Transverse colon (tissue), 4 donors: Measurements from ENCODE around the gene PSAT1. TPM values are rescaled to one million over a fixed set of nuclear protein-coding genes. Genes with fewer than 3 reads are reported as not detected.
A peak's percentile ranks its signal among the peaks of the same experiment; 100 is the strongest.

ENCODE experiments used
- DNase-seq: peaks from one replicate; pipeline ENCODE4 v3.0.0-alpha.2; 2019
- H3K27ac ChIP-seq, 4 donors: fragments of 200-600 bp; sonication (generic); 2 replicates each; pipeline ENCODE4 v1.5.1; 2016 to 2018; ENCODE audit warnings: inconsistent platforms in 4 of 4
- H3K27me3 ChIP-seq: fragments of 200-600 bp; sonication (generic); 2 replicates; pipeline ENCODE4 v1.5.1; 2017; ENCODE audit warnings: inconsistent platforms
- H3K36me3 ChIP-seq, 4 donors: fragments of 200-600 bp; sonication (generic); 2 replicates each; pipeline ENCODE4 v1.5.1; 2017 to 2019; ENCODE audit warnings: inconsistent platforms in 4 of 4
- H3K4me1 ChIP-seq, 4 donors: fragments of 200-600 bp; sonication (generic); 2 replicates each; pipeline ENCODE4 v1.5.1; 2017 to 2020; ENCODE audit warnings: inconsistent platforms in 4 of 4
- H3K4me3 ChIP-seq, 4 donors: fragments of 200-600 bp; sonication (generic); 1 replicate in 1 of 4; 2 replicates in 3 of 4; pipeline versions ENCODE4 v1.5.1 to v1.6.1; 2017 to 2019; ENCODE audit warnings: inconsistent platforms in 4 of 4
- H3K9me3 ChIP-seq, 2 donors: fragments of 200-600 bp; sonication (generic); 2 replicates each; pipeline ENCODE4 v1.5.1; 2017 to 2019; ENCODE audit warnings: inconsistent platforms in 2 of 2
- EP300 ChIP-seq: sonication (generic); formaldehyde crosslinking; IDR thresholded peaks from one replicate; pipeline ENCODE4 v1.6.1; 2017; ENCODE audit warnings: antibody characterized with exemption, low read depth
- POLR2A ChIP-seq: fragments of 450-650 bp; IDR thresholded peaks from one replicate; pipeline ENCODE4 v1.6.1; 2016; ENCODE audit warnings: antibody characterized with exemption, mild to moderate bottlenecking, moderate library complexity
- POLR2AphosphoS5 ChIP-seq, 3 donors: sonication (generic); formaldehyde crosslinking; IDR thresholded peaks; one replicate each; pipeline ENCODE4 v1.6.1; 2016; ENCODE audit warnings: antibody characterized with exemption in 3 of 3
- WGBS, 2 donors: methylation state at CpG; one replicate each; pipeline ENCODE4 v1.1.5; 2018; ENCODE audit warnings: low coverage in 1 of 2; 5-methylcytosine and 5-hydroxymethylcytosine counted together
- in situ Hi-C, 4 donors: fragments of 200-750 bp; cut with MboI; loops; one replicate each; pipeline versions ENCODE4 v1.15.0 to v1.15.1; 2017; ENCODE audit warnings: low sequenced_read_pairs in 3 of 4, low pct_ligation_motif_present in 1 of 4, low pct_unique_long_range_greater_than_20kb in 1 of 4
- intact Hi-C: fragments of 100-400 bp; cut with DNase I; formaldehyde crosslinking; loops from one replicate; pipeline ENCODE4 v1.15.1; 2023; ENCODE audit warnings: low total_unique reads
- total RNA-seq, 4 donors: library from RNA; depleted of rRNA; stranded (reverse); fragments of >200 nt; gene quantifications; one replicate each; pipeline ENCODE4 v1.1.0, GENCODE V29; 2016
- TF ChIP-seq, protein P1 (sequence below), 5 experiments: fragments of 200-600 bp in 3 of 5; fragments of 450-650 bp in 2 of 5; sonication (generic) in 3 of 5; IDR thresholded peaks; 1 replicate in 2 of 5; 2 replicates in 3 of 5; pipeline ENCODE4 v1.5.1; 2016 to 2017; ENCODE audit warnings: antibody characterized with exemption in 5 of 5, inconsistent platforms in 3 of 5, mild to moderate bottlenecking in 2 of 5, moderate library complexity in 1 of 5

Gene PSAT1
- total RNA-seq, 4 donors from 2014 or later, result 1.6 to 3.5 (median 2.3) TPM; not detected in 1

DNA sequence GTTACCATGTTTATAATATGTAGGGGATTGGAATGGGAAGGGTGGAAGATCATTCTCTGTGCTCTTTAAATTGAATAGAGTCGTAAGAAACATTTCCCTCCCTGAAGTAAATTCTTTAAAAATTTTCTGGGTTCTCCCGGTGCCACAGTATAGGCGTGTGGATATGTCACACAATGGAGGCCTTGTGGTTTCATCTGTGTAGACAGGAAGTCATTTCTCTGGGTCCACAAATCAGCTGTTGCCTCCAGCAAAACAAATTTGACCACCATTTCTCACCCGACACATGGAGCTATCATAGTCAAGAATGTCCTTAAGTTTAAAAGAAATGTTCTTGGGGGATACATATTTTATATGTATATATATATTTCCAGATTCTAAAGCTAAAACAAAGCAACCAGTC lies 43.6 kb upstream of the PSAT1 start:
- TF ChIP-seq POLR2A (no peak), EP300 (no peak), POLR2AphosphoS5 (IDR thresholded peaks at IDR 0.05) (no peak)
- TF ChIP-seq, protein P1, sequence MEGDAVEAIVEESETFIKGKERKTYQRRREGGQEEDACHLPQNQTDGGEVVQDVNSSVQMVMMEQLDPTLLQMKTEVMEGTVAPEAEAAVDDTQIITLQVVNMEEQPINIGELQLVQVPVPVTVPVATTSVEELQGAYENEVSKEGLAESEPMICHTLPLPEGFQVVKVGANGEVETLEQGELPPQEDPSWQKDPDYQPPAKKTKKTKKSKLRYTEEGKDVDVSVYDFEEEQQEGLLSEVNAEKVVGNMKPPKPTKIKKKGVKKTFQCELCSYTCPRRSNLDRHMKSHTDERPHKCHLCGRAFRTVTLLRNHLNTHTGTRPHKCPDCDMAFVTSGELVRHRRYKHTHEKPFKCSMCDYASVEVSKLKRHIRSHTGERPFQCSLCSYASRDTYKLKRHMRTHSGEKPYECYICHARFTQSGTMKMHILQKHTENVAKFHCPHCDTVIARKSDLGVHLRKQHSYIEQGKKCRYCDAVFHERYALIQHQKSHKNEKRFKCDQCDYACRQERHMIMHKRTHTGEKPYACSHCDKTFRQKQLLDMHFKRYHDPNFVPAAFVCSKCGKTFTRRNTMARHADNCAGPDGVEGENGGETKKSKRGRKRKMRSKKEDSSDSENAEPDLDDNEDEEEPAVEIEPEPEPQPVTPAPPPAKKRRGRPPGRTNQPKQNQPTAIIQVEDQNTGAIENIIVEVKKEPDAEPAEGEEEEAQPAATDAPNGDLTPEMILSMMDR (IDR thresholded peaks at IDR 0.05), result no peak
- intact Hi-C loops, result no loop called here

DNA sequence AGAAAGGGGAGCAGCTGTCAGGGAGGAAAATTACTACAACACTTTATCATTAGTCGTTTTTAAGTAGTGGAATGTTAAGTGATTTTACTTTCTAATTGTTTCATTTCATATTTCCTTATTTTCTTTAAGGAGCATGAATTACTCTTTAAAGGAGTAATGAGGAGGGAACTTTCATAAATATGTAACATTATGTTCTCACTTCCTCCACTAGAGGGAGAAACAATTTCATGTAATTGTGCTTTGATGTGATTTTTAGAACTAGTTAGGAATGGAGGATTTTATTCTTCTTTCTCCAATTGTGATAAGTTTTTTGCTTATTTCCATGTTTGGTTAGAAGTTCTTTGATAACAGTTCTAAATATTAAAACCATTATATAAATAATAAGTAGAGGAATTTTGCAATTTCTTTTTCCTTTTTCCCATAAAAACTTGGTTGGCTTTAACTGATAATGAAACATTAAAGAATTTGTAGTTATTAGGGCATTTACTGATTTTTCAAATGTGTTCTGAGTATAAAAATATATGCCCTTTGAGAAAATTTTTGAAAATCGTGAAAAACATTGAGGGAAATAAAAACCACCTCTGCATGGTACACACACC lies 35.4 kb upstream of the PSAT1 start:
- Histone ChIP-seq H3K36me3 (peaks cover 0 to 6% (median 3%) of the 10 kb centered on the region in 4 donors), H3K4me3 (no peak overlapping the region), H3K9me3 (no peaks in the 10 kb centered on the region), H3K27me3 (no peaks in the 10 kb centered on the region), H3K4me1 (no peaks in the 10 kb centered on the region), H3K27ac (no peak overlapping the region)
- intact Hi-C loops (no loop called here), in situ Hi-C loops (loop anchor here (5.0 to 25.0 kb wide), 3 partner anchors 101 to 106 kb away; no protein-coding TSS in a partner anchor)
- no peak for TF ChIP-seq POLR2A
- TF ChIP-seq, protein P1 (IDR thresholded peaks at IDR 0.05), result peak; percentile 57 to 73 (median 66)
- 47 to 53% methylated on average over 2 of the region's 2 CpGs for WGBS, 2 donors
- no peak for DNase-seq

More for the DNA sequence above, 43.6 kb upstream of the PSAT1 start:
- H3K36me3 ChIP-seq, result no peaks in the 10 kb centered on the region
- no peaks in the 10 kb centered on the region for H3K9me3 ChIP-seq
- 79 to 80% methylated on average over 1 to 4 of the region's 4 CpGs for WGBS, 2 donors
- no peak for DNase-seq
- H3K27me3 ChIP-seq, result no peaks in the 10 kb centered on the region
- H3K4me3 ChIP-seq, result no peak overlapping the region
- in situ Hi-C loops, result loop anchor here in 1 of 4 donors (25.0 kb wide), 1 partner anchor 109 kb away; no protein-coding TSS in a partner anchor
- H3K4me1 ChIP-seq, result no peaks in the 10 kb centered on the region
- H3K27ac ChIP-seq, result no peak overlapping the region

DNA sequence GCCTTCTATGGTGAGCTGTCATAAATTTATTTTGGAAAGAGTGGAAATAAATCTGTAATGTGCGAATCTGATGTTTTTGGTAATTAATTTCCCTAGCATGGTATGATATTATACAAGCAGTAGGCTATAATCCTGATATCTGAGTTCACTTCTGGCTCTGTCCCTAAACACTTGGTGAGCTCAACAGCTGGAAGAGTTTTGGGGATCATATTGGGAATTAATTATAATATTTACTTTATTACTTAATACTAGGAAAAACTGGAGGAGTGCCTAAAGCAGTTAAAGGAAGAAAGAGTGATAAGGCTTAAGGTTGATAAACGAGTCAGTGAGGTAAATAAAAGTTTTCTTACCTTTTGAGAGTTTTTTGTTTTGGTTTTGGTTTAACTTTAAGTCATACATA lies 34.3 kb upstream of the PSAT1 start:
- no peaks in the 10 kb centered on the region for H3K4me1 ChIP-seq
- no peaks in the 10 kb centered on the region for H3K9me3 ChIP-seq
- in situ Hi-C loops (loop anchor here (5.0 to 25.0 kb wide), 3 partner anchors 100 to 105 kb away; no protein-coding TSS in a partner anchor), intact Hi-C loops (no loop called here)
- H3K27ac ChIP-seq, result no peak overlapping the region
- no peak overlapping the region for H3K4me3 ChIP-seq
- H3K27me3 ChIP-seq, result no peaks in the 10 kb centered on the region
- 75 to 85% methylated on average over 2 of the region's 2 CpGs for WGBS, 2 donors
- H3K36me3 ChIP-seq, result peaks cover 0 to 12% (median 6%) of the 10 kb centered on the region in 4 donors
- no peak for TF ChIP-seq EP300
- TF ChIP-seq POLR2AphosphoS5 (IDR thresholded peaks at IDR 0.05), result no peak
- TF ChIP-seq, protein P1 (IDR thresholded peaks at IDR 0.05), result no peak
- TF ChIP-seq POLR2A, result no peak
- no peak for DNase-seq

GRCh38 chr9:78267889-78268288 lies 29.0 kb upstream of the PSAT1 start:
- H3K27ac ChIP-seq, result no peak overlapping the region
- 97 to 100% methylated on average over 2 to 4 of the region's 4 CpGs for WGBS, 2 donors
- DNase-seq, result no peak
- no peaks in the 10 kb centered on the region for H3K27me3 ChIP-seq
- TF ChIP-seq, protein P1 (IDR thresholded peaks at IDR 0.05), result no peak
- TF ChIP-seq EP300 (no peak), POLR2A (no peak), POLR2AphosphoS5 (IDR thresholded peaks at IDR 0.05) (no peak)
- no peaks in the 10 kb centered on the region for H3K9me3 ChIP-seq
- no peak overlapping the region for H3K4me3 ChIP-seq
- peaks cover 0 to 20% (median 9%) of the 10 kb centered on the region in 4 donors for H3K36me3 ChIP-seq
- intact Hi-C loops (loop anchor here (5.0 kb wide), 1 partner anchor 104 kb away; no protein-coding TSS in a partner anchor), in situ Hi-C loops (loop anchor here in 3 of 4 donors (10.0 to 25.0 kb wide), 2 partner anchors 94 to 97 kb away; no protein-coding TSS in a partner anchor)
- no peaks in the 10 kb centered on the region for H3K4me1 ChIP-seq
